ENCODE data around the gene CASD1.
A peak's percentile ranks its signal among the peaks of the same experiment; 100 is the strongest.

The CASD1 gene

GRCh38 chr7:94529516-94529915 lies 19.9 kb downstream of the CASD1 start:
- TF ChIP-seq CTCF (IDR thresholded peaks at IDR 0.05; ENCODE audit: insufficient read depth, low read depth, low read length, missing control alignments) = no peak
- no peak overlapping the region for H3K4me3 ChIP-seq (ENCODE audit: low read length)
- peak; percentile 4 for DNase-seq (ENCODE audit: low read depth)

- TF ChIP-seq CTCF (IDR thresholded peaks at IDR 0.05; ENCODE audit: insufficient read depth, low read depth, low read length, missing control alignments) = no peak
- DNase-seq (ENCODE audit: low read depth) = no peak
- H3K4me3 ChIP-seq (ENCODE audit: low read length) = no peak overlapping the region
Measured at GRCh38 chr7:94530109-94530508, 20.5 kb downstream of the CASD1 start.

GRCh38 chr7:94532676-94533075 lies 23.1 kb downstream of the CASD1 start:
- H3K4me3 ChIP-seq (ENCODE audit: low read length) = no peak overlapping the region
- DNase-seq (ENCODE audit: low read depth) = no peak
- TF ChIP-seq CTCF (IDR thresholded peaks at IDR 0.05; ENCODE audit: insufficient read depth, low read depth, low read length, missing control alignments) = no peak

- TF ChIP-seq CTCF (IDR thresholded peaks at IDR 0.05; ENCODE audit: insufficient read depth, low read depth, low read length, missing control alignments) = no peak
- DNase-seq (ENCODE audit: low read depth) = no peak
- no peak overlapping the region for H3K4me3 ChIP-seq (ENCODE audit: low read length)
Measured at GRCh38 chr7:94540428-94540827, 30.8 kb downstream of the CASD1 start.

GRCh38 chr7:94547126-94547525 lies 37.5 kb downstream of the CASD1 start:
- no peak for TF ChIP-seq CTCF (IDR thresholded peaks at IDR 0.05; ENCODE audit: insufficient read depth, low read depth, low read length, missing control alignments)
- DNase-seq (ENCODE audit: low read depth) = no peak
- H3K4me3 ChIP-seq (ENCODE audit: low read length) = no peak overlapping the region

- no peak for DNase-seq (ENCODE audit: low read depth)
- TF ChIP-seq CTCF (IDR thresholded peaks at IDR 0.05; ENCODE audit: insufficient read depth, low read depth, low read length, missing control alignments) = no peak
- H3K4me3 ChIP-seq (ENCODE audit: low read length) = no peak overlapping the region
Measured at GRCh38 chr7:94556028-94556427, 46.4 kb downstream of the CASD1 start.

GRCh38 chr7:94557215-94557614 lies 47.6 kb downstream of the CASD1 start:
- TF ChIP-seq CTCF (IDR thresholded peaks at IDR 0.05; ENCODE audit: insufficient read depth, low read depth, low read length, missing control alignments) = no peak
- no peak for DNase-seq (ENCODE audit: low read depth)
- no peak overlapping the region for H3K4me3 ChIP-seq (ENCODE audit: low read length)

All from epithelial cell of esophagus (primary cell).